Measurements from ENCODE around the gene HSD17B10.
A peak's percentile ranks its signal among the peaks of the same experiment; 100 is the strongest.

The HSD17B10 gene

GRCh38 chrX:53438832-53439230, 4.7 kb upstream of the HSD17B10 start:
- TF ChIP-seq POLR2A (IDR thresholded peaks at IDR 0.05; ENCODE audit: extremely low read depth, insufficient read length) (no peak), MYC (IDR thresholded peaks at IDR 0.05; ENCODE audit: low read depth, low read length) (no peak)
- no peak overlapping the region for H3K4me3 ChIP-seq (ENCODE audit: low read depth, low read length)
- DNase-seq (ENCODE audit: low read depth) = no peak

- no peak for TF ChIP-seq CTCF (IDR thresholded peaks at IDR 0.05; ENCODE audit: low read depth, low read length)
- TF ChIP-seq MYC (IDR thresholded peaks at IDR 0.05; ENCODE audit: low read depth, low read length) = no peak
- no peak for DNase-seq (ENCODE audit: low read depth)
- H3K4me3 ChIP-seq (ENCODE audit: low read depth, low read length) = no peak overlapping the region
Observed at GRCh38 chrX:53438174-53438831, 4.1 kb upstream of the HSD17B10 start.

GRCh38 chrX:53437206-53437605, 3.0 kb upstream of the HSD17B10 start:
- H3K4me3 ChIP-seq (ENCODE audit: low read depth, low read length) = no peak overlapping the region
- TF ChIP-seq CTCF (IDR thresholded peaks at IDR 0.05; ENCODE audit: low read depth, low read length) (no peak), POLR2A (IDR thresholded peaks at IDR 0.05; ENCODE audit: extremely low read depth, insufficient read length) (no peak), MAX (IDR thresholded peaks at IDR 0.05; ENCODE audit: low read depth, low read length) (no peak), MYC (IDR thresholded peaks at IDR 0.05; ENCODE audit: low read depth, low read length) (no peak)
- DNase-seq (ENCODE audit: low read depth) = no peak

GRCh38 chrX:53435997-53436396, 1.8 kb upstream of the HSD17B10 start:
- peak; percentile 83 for DNase-seq (ENCODE audit: low read depth)
- no peak overlapping the region for H3K4me3 ChIP-seq (ENCODE audit: low read depth, low read length)
- TF ChIP-seq MAX (IDR thresholded peaks at IDR 0.05; ENCODE audit: low read depth, low read length) (no peak), CTCF (IDR thresholded peaks at IDR 0.05; ENCODE audit: low read depth, low read length) (peak; percentile 81)

GRCh38 chrX:53430231-53430630, 3.9 kb downstream of the HSD17B10 start:
- H3K4me3 ChIP-seq (ENCODE audit: low read depth, low read length) = no peak overlapping the region
- TF ChIP-seq CTCF (IDR thresholded peaks at IDR 0.05; ENCODE audit: low read depth, low read length) (no peak), POLR2A (IDR thresholded peaks at IDR 0.05; ENCODE audit: extremely low read depth, insufficient read length) (no peak), MYC (IDR thresholded peaks at IDR 0.05; ENCODE audit: low read depth, low read length) (no peak)
- DNase-seq (ENCODE audit: low read depth) = no peak

- no peak overlapping the region for H3K4me3 ChIP-seq (ENCODE audit: low read depth, low read length)
- DNase-seq (ENCODE audit: low read depth) = no peak
- TF ChIP-seq MAX (IDR thresholded peaks at IDR 0.05; ENCODE audit: low read depth, low read length) (no peak), POLR2A (IDR thresholded peaks at IDR 0.05; ENCODE audit: extremely low read depth, insufficient read length) (no peak), MYC (IDR thresholded peaks at IDR 0.05; ENCODE audit: low read depth, low read length) (no peak), CTCF (IDR thresholded peaks at IDR 0.05; ENCODE audit: low read depth, low read length) (no peak)
Observed at GRCh38 chrX:53429755-53430154, 4.4 kb downstream of the HSD17B10 start.

Data from NB4 (cell line).